ENCODE data around the gene BZW1.

The BZW1 gene

GRCh38 chr2:200821686-200822245, 10.1 kb downstream of the BZW1 start:
- DNase-seq (ENCODE audit: low read depth in 1 of 2, low spot score in 1 of 2), result no peak
- in situ Hi-C loops (cut with HindIII; ENCODE audit: low pct_unique_long_range_greater_than_20kb, low sequenced_read_pairs), result no loop called here
- TF ChIP-seq JUND (IDR thresholded peaks at IDR 0.05; ENCODE audit: low read depth), result no peak

- DNase-seq (ENCODE audit: low read depth in 1 of 2, low spot score in 1 of 2), result no peak
- no peak for TF ChIP-seq JUND (IDR thresholded peaks at IDR 0.05; ENCODE audit: low read depth)
- in situ Hi-C loops (cut with HindIII; ENCODE audit: low pct_unique_long_range_greater_than_20kb, low sequenced_read_pairs), result no loop called here
These were observed 16.4 kb downstream of the BZW1 start for GRCh38 chr2:200828104-200828503.

- in situ Hi-C loops (cut with HindIII; ENCODE audit: low pct_unique_long_range_greater_than_20kb, low sequenced_read_pairs), result no loop called here
- no peak for TF ChIP-seq JUND (IDR thresholded peaks at IDR 0.05; ENCODE audit: low read depth)
- DNase-seq (ENCODE audit: low read depth in 1 of 2, low spot score in 1 of 2), result no peak
These were observed 17.0 kb downstream of the BZW1 start for GRCh38 chr2:200828572-200829257.

- DNase-seq (ENCODE audit: low read depth in 1 of 2, low spot score in 1 of 2), result no peak
- TF ChIP-seq JUND (IDR thresholded peaks at IDR 0.05; ENCODE audit: low read depth), result no peak
- in situ Hi-C loops (cut with HindIII; ENCODE audit: low pct_unique_long_range_greater_than_20kb, low sequenced_read_pairs), result no loop called here
These were observed 17.5 kb downstream of the BZW1 start for GRCh38 chr2:200829258-200829655.

- no peak for TF ChIP-seq JUND (IDR thresholded peaks at IDR 0.05; ENCODE audit: low read depth)
- no peak for DNase-seq (ENCODE audit: low read depth in 1 of 2, low spot score in 1 of 2)
- in situ Hi-C loops (cut with HindIII; ENCODE audit: low pct_unique_long_range_greater_than_20kb, low sequenced_read_pairs), result no loop called here
These were observed 23.0 kb downstream of the BZW1 start for GRCh38 chr2:200834701-200835100.

- in situ Hi-C loops (cut with HindIII; ENCODE audit: low pct_unique_long_range_greater_than_20kb, low sequenced_read_pairs), result no loop called here
These were observed 27.8 kb downstream of the BZW1 start for GRCh38 chr2:200839513-200839912.

GRCh38 chr2:200843993-200844948, 32.6 kb downstream of the BZW1 start:
- in situ Hi-C loops (cut with HindIII; ENCODE audit: low pct_unique_long_range_greater_than_20kb, low sequenced_read_pairs), result no loop called here
- no peak for DNase-seq (ENCODE audit: low read depth in 1 of 2, low spot score in 1 of 2)
- TF ChIP-seq JUND (IDR thresholded peaks at IDR 0.05; ENCODE audit: low read depth), result no peak

More at GRCh38 chr2:200839513-200839912, 27.8 kb downstream of the BZW1 start:
- no peak for TF ChIP-seq JUND (IDR thresholded peaks at IDR 0.05; ENCODE audit: low read depth)
- DNase-seq (ENCODE audit: low read depth in 1 of 2, low spot score in 1 of 2), result no peak

- no peak for TF ChIP-seq JUND (IDR thresholded peaks at IDR 0.05; ENCODE audit: low read depth)
- in situ Hi-C loops (cut with HindIII; ENCODE audit: low pct_unique_long_range_greater_than_20kb, low sequenced_read_pairs), result no loop called here
- no peak for DNase-seq (ENCODE audit: low read depth in 1 of 2, low spot score in 1 of 2)
These were observed 33.5 kb downstream of the BZW1 start for GRCh38 chr2:200845194-200845593.

- no peak for DNase-seq (ENCODE audit: low read depth in 1 of 2, low spot score in 1 of 2)
- in situ Hi-C loops (cut with HindIII; ENCODE audit: low pct_unique_long_range_greater_than_20kb, low sequenced_read_pairs), result no loop called here
- TF ChIP-seq JUND (IDR thresholded peaks at IDR 0.05; ENCODE audit: low read depth), result no peak
These were observed 34.1 kb downstream of the BZW1 start for GRCh38 chr2:200845669-200846325.

GRCh38 chr2:200847269-200847668, 35.6 kb downstream of the BZW1 start:
- in situ Hi-C loops (cut with HindIII; ENCODE audit: low pct_unique_long_range_greater_than_20kb, low sequenced_read_pairs), result no loop called here
- no peak for DNase-seq (ENCODE audit: low read depth in 1 of 2, low spot score in 1 of 2)

GRCh38 chr2:200847939-200848338, 36.2 kb downstream of the BZW1 start:
- no peak for TF ChIP-seq JUND (IDR thresholded peaks at IDR 0.05; ENCODE audit: low read depth)
- no peak for DNase-seq (ENCODE audit: low read depth in 1 of 2, low spot score in 1 of 2)
- in situ Hi-C loops (cut with HindIII; ENCODE audit: low pct_unique_long_range_greater_than_20kb, low sequenced_read_pairs), result no loop called here

More at GRCh38 chr2:200847269-200847668, 35.6 kb downstream of the BZW1 start:
- no peak for TF ChIP-seq JUND (IDR thresholded peaks at IDR 0.05; ENCODE audit: low read depth)

GRCh38 chr2:200850512-200851256, 39.0 kb downstream of the BZW1 start:
- in situ Hi-C loops (cut with HindIII; ENCODE audit: low pct_unique_long_range_greater_than_20kb, low sequenced_read_pairs), result no loop called here
- no peak for TF ChIP-seq JUND (IDR thresholded peaks at IDR 0.05; ENCODE audit: low read depth)
- no peak for DNase-seq (ENCODE audit: low read depth in 1 of 2, low spot score in 1 of 2)
